NCI-H1048 (cell line): ENCODE results near the gene MTG1.
A peak's percentile ranks its signal among the peaks of the same experiment; 100 is the strongest.

Experiments
- DNase-seq: peaks from one replicate; lab custom pipeline; 2025; lab: John Stamatoyannopoulos, UW

The MTG1 gene, protein sequence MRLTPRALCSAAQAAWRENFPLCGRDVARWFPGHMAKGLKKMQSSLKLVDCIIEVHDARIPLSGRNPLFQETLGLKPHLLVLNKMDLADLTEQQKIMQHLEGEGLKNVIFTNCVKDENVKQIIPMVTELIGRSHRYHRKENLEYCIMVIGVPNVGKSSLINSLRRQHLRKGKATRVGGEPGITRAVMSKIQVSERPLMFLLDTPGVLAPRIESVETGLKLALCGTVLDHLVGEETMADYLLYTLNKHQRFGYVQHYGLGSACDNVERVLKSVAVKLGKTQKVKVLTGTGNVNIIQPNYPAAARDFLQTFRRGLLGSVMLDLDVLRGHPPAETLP

DNA sequence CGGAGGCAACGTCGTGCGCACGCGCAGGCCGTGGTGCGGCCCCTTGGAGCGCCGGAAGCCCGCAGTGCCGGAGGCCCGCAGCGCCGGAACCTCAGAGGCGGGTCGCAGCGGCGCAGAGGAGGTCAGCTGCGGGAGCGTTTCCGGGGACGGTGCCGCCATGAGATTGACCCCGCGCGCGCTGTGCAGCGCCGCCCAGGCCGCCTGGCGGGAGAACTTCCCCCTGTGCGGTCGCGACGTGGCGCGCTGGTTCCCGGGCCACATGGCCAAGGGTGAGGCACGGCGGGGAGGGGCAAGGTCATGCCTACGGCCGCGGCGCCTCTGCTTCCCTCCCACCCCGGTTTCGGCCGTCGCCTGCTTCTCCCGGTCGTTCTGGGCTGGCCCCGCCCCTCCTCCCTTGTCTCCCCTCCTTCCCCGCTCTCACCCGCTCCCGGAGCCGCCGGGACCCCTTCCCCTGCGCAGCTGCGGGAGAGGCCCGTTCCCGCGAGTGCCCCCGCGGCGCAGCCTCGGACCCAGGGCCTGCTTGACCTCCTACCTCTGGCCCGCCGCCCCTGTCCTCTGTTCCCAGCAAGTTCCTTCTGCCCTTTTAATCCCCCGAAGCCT, at the start of gene MTG1:
Gene MTG1, plus strand, starts transcription at position 94 of the 600 bp plus-strand sequence. Its CDS starts 64 bp downstream, at position 158.
- DNase-seq = peak; percentile 71

DNA sequence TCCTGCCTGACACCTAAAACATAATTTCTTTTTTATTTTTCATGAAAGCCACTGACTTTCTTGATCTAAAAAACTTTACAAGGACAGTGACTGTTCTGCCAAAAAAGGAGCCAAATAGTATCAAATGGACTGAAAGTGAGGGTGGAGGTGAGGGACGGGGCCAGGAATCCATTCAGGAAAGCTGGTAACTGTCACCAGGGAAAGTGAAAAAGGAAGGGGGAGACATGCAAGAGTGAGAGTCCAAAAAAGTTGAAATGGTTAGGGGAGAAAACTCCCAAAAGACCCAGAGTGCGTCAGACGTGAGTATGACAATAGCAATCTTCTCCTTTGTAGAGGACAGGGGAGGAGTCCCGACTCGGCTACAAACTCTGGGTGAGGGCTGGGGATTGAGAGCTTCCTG, 49.7 kb upstream of the MTG1 start:
- no peak for DNase-seq

DNA sequence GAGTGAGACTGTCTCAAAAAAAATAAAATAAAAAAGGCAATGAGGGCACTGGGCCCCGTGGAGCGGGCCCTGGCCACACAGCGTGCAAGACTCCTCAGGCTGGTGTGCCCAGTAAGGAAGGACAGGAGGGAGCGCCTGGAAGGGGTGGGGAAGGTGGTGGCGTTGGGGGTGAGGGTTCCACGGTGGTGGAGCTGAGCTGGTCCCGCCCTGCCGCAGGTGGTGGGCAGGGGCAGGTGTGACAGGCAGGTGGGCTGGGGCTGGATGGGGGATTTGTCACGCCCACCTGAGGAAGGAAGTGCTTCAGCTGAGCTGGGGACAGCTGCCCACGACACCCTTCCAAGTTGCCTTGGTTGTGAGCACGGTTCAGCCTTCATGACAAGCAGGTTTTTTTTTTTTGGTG, 47.5 kb upstream of the MTG1 start:
- DNase-seq = no peak

DNA sequence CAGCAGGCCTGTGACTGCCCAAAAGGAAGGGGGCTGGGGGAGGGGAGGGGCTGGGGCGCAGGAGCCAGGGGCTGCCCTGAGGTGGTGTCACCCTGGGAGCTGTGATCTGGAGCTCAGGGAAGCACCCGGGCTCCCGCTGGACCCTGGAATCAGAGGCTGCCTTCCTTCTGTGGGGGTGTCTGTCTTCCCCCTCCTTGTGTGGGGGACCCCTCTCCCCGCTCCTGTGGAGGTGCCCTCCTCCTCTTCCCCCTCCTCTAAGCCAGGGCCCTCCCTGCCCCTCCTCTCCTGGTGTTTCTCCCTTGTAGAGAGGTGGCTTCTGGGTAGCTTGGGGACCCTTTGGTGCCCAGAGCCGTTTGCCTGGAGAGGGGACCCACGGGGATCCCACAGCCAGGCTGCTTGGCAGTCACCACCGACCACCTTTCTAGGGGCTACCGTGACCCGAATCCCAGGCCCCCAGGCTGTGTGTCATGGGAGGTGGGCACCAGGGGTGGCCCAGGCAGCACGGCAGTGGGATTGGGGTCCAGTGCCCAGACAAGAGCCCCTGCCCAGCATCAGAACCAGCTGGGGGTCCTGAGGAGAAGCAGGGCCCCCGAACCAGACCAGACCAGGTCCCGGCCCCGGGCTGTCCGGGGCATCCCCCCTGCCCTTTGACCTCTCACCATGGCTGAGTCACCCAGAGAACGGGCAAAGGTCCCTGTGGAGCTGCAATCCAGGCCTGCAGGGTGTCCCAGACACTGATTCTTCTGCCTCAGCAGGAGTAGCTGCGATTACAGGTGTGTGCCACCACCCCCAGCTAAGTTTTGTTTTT, 46.0 kb upstream of the MTG1 start:
- no peak for DNase-seq

DNA sequence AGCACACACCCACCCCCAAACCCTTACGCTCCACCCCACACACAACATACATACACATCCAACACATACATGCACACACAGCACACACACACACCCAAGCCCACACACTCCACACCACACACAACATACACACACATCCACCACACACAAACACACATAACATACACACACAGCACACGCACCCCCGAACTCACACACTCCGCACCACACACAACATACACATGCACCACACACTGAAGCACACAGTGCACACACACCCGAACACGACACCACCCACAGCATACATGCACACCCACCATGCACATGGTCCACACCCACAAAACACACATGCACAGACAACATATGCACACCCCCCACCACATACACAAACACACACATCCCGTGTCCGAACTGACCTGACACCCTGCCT, 44.8 kb upstream of the MTG1 start:
- DNase-seq = no peak

DNA sequence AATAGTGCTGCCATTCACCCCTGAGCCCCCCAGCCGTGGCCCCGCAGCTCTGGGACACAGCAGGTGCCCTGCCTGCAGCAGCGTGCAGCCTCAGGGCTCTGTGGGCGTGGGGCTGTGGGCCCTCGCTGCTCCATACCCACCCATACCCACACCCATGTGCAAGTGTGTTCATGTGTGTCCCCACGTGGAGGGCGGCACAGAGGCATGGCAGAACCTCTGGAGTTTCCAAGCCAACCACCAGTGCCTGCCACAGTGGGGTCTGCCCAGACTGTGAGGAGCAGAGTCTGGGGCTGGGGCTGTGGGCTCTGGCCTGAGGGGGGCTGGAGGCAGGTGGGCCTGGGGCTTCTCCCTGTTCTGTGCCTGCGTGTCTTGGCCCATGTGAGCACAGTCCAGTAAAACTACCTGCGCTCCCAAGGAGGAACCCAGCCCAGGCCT, 44.4 kb upstream of the MTG1 start:
- DNase-seq = no peak

DNA sequence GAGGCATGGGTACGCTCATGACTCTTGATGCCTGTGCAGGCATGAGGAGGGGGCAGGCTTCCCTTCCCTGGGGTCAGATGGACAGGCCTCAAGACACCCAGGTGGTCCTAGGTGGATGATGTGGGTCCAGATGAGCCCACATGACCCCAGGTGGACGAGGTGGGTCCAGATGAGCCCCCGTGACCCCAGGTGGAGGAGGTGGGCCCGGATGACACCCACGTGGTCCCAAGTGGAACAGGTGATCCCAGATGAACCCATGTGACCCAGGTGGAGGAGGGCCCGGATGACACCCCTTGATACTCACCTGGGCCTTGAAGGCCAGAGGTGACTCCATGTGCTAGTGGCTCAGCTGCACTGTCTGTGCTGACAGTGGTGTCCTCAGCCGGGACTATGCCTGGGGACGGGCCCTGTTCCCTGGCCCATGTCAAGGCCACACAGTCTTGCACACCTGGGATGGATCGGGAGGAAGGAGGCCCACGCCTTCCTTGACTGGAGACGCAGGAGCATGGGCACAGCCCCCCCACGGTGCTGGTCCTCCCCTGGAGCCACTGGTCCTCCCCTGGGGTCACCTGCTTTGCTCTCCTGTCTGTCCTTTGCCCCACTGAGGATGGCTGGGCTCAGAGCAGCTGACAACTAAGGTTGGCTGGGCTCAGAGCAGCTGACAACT, 43.5 kb upstream of the MTG1 start:
- no peak for DNase-seq

DNA sequence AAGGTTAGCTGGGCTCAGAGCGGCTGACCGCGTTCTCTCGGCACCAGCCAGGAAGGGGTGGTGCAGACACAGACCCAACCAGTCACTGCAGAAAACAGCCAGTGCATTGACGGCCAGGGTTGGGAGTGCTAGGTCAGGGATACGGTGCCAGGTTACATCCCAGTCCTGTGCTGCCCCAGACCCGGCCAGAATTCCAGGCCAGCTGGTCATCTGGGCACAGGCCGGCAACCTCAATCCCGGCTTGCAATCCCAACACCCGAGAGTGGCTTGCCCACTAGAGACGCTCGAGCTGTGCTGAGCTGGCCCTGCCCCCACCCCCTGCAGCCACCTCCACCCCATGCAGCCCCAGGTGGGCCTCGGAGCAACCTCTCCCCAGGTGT, 43.0 kb upstream of the MTG1 start:
- no peak for DNase-seq

DNA sequence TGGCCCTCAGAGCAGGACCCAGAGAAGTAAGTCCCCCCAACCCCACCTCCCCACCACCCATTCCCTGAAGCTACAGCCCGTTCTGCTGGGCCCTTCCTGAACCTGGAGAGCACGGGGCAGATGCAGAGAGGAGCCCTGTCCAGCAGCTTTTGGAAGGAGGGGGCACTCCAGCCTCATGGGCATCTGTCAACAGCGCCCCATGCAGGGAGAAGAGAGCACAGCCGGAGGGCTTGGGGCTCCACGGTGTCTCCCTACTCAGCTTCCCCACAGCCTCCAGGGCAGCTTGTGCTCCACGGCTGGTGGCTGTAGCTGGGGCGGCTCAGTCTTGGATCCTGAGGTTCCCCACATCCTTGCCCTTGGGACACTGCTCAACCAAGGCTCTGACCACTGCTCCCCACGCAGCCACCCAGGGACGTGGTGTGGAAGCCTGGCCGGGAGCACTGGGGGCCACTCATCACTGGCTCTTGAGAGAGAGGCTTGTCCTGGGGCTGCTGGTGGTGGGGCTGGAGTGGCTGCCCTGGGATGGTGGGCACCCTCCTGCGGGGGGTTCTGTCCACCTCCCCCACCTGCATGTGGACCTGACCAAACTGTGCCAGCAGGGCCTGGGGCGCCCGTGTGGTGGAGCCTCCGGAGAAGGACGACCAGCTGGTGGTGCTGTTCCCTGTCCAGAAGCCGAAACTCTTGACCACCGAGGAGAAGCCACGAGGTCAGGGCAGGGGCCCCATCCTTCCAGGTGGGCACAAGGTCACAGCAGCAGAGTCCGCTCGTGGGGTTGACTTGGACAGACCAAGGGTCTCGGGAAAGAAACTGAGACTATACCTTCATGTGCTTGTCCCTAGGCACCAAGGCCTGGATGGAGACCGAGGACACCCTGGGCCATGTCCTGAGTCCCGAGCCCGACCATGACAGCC, 42.3 kb upstream of the MTG1 start:
- no peak for DNase-seq

DNA sequence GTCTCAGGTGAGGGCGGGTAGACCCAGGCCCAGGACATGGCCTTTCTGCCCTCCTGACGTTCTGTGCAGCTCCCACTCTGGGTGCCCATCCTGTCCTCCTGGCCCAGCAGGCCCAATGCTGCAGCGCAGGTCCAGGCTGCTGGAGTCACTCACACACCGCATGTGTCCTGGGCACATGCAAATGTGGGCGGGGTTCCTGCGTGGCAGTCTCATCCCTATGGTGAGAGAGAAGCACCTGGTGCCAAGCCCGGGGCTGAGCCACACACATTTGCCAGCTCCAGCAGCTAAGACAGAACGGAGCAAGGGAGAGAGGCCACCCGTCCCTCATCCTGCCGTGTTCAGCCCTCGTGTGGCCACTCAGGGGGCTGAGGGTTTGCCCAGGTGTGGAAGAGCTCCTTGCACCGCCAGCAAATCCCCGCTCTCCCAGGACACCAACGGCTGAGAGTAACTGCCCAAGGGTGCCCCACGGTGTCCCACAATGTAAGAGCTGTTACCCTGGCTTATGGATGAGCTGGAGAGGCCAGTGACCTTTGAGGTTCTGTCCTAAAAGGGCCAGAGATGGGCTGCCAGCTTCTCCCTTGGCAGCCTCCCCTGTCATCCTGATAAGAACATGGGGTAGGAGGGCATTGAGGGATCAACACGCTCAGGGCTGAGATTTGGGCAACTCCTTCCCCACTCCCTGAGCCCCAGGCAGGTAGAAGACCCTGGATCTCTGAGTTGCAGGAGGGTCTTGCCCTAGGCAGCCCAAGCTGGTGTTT, 40.6 kb upstream of the MTG1 start:
- no peak for DNase-seq

DNA sequence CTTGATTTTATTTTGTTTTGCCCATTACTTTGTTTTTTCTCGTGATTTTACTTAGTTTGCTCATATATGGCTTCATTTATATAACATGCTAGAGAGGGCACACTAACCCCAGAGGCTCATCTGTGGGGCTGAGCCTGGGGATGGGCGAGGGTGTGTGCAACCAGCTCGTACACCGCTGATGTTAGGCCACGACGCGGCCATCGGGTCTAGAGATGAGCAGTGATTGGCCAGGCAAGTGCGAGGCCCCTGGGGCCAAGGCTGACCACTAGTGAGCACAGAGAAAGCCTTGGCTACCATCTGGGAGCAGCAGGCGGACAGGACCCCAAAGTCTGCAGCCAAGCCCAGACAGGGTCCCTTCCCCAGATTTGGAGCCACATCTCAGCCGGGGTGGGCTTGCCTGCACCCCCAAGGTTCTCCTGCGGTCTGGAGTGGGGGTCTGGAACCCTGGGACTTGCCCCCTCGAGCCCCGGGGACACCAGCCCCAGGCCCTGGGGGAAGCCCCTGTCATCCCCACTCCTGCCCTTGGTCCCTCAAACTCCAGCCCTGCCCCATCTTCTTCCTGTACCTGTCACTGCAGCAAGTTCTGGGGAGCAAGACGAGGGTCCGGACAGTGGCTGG, 39.9 kb upstream of the MTG1 start:
- DNase-seq = no peak

DNA sequence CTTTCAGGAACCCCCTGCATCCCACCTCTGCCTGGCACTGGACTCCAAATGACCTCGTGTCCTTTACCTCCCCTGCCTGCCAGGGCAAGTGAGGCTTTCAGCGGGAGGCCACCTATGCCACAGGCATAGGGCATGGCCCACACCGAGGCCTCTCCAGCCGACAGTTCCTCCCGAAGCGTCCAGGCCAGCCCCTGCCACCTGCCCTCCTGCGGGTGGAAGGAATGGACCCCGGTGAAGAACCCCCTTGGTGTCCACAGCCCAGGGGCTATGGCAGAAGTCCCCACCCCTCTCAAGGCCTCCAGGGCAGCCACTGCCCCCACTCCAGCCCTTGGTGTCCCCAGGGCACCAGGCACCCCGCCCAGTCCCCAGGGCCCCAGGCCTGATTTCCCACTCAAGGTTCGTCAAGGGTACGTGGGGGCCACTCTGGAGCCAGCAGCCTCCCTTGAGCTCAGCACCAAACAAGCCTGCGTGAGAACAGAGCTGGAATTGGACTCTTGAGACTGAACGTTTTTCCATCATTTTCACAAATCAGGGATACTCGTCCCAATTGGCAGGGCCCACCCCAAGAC, 39.2 kb upstream of the MTG1 start:
- DNase-seq = no peak

DNA sequence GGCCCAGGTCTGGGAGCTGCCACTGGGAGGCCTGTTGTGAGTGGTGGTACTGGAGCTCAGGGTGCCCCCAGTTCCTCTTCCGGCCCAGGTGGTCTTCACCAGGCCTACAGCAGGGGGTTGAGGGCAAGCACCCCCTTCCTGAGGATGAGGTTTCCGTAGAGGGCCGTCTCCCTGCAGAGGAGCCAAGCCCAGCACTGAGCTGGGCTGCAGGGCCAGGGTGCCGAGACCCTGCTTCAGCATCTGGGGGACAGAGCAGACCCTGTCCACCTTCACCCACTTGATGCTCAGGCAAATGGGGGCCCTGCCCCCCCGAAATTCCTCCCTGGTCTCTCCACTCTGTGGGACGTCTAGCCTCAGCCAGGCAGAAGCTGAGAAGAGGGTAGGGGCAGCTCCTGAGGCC, 38.7 kb upstream of the MTG1 start:
- no peak for DNase-seq

DNA sequence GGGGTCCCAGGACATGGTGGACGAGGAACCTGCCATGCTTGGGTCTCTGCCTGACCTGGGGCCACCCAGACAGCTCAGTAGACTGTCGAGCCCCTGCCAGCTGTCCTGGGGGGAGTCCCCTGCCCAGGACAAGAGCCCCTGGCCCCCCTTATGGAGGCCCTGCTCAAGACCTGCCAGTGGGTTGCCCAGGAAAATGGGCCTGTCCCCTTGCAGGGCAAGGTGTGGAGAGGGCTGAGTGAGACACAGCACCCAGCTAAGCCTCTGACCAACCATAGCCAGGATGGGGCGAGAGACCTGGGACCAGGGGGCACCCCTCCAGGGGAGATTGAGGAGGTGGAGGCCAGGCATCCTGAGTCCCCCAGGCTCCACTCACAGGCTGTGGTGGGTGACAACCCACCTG, 38.0 kb upstream of the MTG1 start:
- no peak for DNase-seq

DNA sequence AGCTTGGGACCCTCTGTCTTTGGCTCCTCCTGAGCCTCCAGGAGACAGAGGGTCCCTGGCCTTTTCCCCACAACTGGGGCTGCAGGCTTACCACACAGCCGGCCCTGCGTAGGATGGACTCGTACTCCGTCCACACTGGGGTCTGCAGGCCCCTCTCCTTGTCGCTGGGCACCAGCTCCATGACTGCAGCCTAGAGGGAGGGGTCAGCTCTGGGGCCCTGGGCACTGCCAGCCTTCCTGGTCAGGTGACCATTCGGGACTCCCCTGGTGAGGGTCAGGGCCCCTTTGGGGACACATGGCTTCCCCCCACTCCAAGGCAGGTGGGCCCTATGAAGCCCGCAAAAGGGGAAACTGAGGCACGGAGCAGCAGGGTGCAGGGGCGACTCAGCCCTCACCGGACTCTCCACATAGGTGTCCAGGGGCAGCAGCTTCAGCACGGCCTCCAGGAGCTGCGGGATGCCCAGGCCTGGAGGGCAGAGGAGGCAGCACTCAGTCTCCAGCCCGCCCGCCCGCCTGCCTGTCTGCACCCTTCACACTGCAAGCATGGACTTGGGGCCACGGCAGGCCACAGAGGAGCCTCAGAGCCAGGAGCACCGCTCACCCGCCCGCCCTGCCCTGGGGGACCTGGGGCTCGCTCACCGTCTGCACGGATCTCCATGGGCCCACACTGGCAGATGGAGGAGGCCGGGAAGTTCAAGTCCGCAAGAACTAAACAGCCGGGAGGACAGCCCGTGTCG, 37.2 kb upstream of the MTG1 start:
- DNase-seq = no peak

DNA sequence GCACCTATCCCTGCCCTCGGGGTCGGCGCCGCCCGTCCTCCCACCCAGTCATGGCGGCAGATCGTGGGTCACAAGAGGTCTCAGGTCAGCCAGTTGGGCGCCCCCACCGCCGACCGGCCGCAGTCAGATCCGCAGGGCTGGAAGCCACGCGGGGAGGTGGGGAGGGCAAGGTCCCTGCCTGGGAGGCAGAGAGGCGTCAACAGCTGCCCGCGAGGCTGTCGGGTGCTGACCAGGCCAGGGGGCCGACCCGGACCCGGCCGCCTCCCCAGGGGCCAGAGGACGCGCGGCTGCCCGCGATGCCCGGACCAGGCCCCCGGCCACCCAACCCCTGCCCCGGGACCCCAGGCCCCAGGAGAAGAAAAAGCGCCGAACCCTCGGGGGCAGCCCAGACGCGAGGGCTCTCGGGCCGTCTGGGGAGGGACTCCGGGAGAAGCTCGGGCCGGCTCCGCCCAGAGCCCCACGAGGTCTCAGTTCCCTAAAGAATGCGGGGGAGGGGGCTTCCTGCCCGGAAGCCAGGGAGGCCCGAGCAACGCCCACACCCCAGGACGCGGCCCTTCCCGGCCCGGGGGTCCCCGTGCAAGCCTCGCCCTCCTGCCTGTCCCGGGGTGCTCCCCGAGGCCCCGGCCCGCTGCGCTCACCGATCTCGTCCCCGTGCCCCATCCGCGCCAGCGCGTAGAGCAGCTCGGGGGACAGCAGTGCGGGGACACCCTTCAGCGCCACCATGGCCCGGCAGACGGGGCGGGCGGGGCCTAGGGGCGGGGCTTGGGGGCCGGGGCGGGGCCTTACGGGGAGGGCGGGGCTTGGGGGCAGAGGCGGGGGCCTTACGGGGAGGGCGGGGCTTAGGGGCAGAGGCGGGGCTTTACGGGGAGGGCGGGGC, 36.4 kb upstream of the MTG1 start, which contains the start of gene FUOM:
Gene FUOM, minus strand, starts transcription at position 735 of the 877 bp plus-strand sequence. Its CDS starts 12 bp downstream, at position 723.
- DNase-seq = no peak

DNA sequence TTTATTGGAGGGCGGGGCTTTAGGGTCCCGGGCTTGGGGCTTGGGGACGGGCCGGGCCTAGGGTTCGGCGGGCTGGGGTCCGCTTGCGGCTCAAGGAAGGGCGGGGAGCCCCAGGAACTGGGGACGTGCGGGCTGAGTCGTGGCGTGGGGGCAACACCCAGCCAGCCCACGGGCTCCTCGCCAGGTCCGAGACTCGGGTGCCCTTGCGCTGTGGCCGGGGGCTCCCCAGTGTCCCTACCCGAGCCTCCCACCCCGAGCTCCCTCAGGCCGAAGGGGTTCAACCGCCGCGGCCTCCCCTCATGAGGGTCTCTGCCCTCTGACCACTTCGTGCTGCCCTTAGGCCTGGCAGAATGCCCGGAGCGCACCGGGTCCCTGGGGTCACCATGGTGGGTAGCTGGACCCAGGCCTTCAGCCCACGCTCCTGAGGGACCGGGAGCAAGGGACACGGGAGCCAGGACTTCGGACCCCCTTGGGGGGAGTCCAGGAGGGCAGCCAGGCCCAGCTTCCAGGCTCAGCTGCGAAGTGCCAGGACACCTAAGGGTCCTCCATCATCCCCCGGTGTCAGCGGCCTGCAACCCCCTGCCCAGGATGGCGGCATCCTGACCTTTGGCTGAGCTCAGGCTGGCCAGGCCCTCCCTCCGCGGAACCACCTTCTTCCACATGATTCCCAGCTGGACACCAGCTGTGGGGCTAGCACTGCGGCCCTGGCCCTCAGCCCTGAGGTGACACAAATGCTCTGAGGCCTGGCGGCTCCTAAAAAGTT, 35.6 kb upstream of the MTG1 start:
- no peak for DNase-seq
